ENCODE results near the gene TMEM72. TPM values are rescaled to one million over a fixed set of nuclear protein-coding genes. Genes with fewer than 3 reads are reported as not detected.

Gene TMEM72
- total RNA-seq, 1 experiment from 2014 or later, result not detected

- intact Hi-C loops (cut with micrococcal nuclease), result loop anchor here (1.0 kb wide), 1 partner anchor 18 kb away; the partner anchor contains the start of gene ZNF22
- H3K9me2 ChIP-seq (replicated peaks; ENCODE audit: low read length), result no peaks in the 10 kb centered on the region
- H3K9me3 ChIP-seq (ENCODE audit: low read length), result no peaks in the 10 kb centered on the region
- no TSS peak for BruUV-seq (replicated peaks)
- peak overlapping the region; percentile 77 for H3K4me2 ChIP-seq (ENCODE audit: low read length)
- H4K20me1 ChIP-seq (ENCODE audit: low read length), result no peaks in the 10 kb centered on the region
- peak overlapping the region; percentile 98 for H3K27ac ChIP-seq (ENCODE audit: low read length)
- CTCF ChIA-PET, result interaction anchor here (0.6 to 1.4 kb wide), 2 partner anchors 19 to 50 kb away, joined by 4 to 8 read pairs; no protein-coding TSS in a partner anchor
- H3K79me2 ChIP-seq (ENCODE audit: low read length), result 0 out of 2 replicates have a peak, but pooled peaks cover 10% of the 10 kb centered on the region
- peaks cover 5% of the 10 kb centered on the region for H3F3A ChIP-seq (ENCODE audit: low read length, unreplicated experiment)
- H3K27me3 ChIP-seq (ENCODE audit: low read length), result no peaks in the 10 kb centered on the region
- DNase-seq (no peak), ATAC-seq (no peak)
- H3K4me3 ChIP-seq (ENCODE audit: low read length), result no peak overlapping the region
- peaks cover 56% of the 10 kb centered on the region for H3K4me1 ChIP-seq (ENCODE audit: insufficient read depth, low read length)
- POLR2A ChIA-PET (ENCODE audit: unreplicated experiment), result no interaction called here
- H2AFZ ChIP-seq (ENCODE audit: low read length), result no peak overlapping the region
- no peaks in the 10 kb centered on the region for H3K36me3 ChIP-seq (ENCODE audit: low read depth, low read length)
- peak overlapping the region; percentile 12; the same call in 1 of the 2 replicates for H3K9ac ChIP-seq (ENCODE audit: low read length)
- no peak for TF ChIP-seq CTCF (conservative IDR thresholded peaks at IDR 0.05; ENCODE audit: low read depth, low read length)
- TF ChIP-seq EZH2phosphoT487 (IDR thresholded peaks at IDR 0.05; ENCODE audit: borderline replicate concordance, low read length), result no peak
- TF ChIP-seq EZH2 (IDR thresholded peaks at IDR 0.05; ENCODE audit: low read length, unreplicated experiment), result no peak
Measured at GRCh38 chr10:44982496-44982895, 71.4 kb downstream of the TMEM72 start.

- H3F3A ChIP-seq (ENCODE audit: low read length, unreplicated experiment), result peaks cover 5% of the 10 kb centered on the region
- H2AFZ ChIP-seq (ENCODE audit: low read length), result no peak overlapping the region
- ChIA-PET POLR2A (ENCODE audit: unreplicated experiment) (no interaction called here), CTCF (interaction anchor here (1.4 kb wide), 1 partner anchor 18 kb away, joined by 8 read pairs; no protein-coding TSS in a partner anchor)
- TF ChIP-seq CTCF (conservative IDR thresholded peaks at IDR 0.05; ENCODE audit: low read depth, low read length) (no peak), EZH2phosphoT487 (IDR thresholded peaks at IDR 0.05; ENCODE audit: borderline replicate concordance, low read length) (no peak), EZH2 (IDR thresholded peaks at IDR 0.05; ENCODE audit: low read length, unreplicated experiment) (no peak)
- no peak for DNase-seq
- BruUV-seq (replicated peaks), result no TSS peak
- no peak for ATAC-seq
- H3K36me3 ChIP-seq (ENCODE audit: low read depth, low read length), result no peaks in the 10 kb centered on the region
- H3K9me3 ChIP-seq (ENCODE audit: low read length), result no peaks in the 10 kb centered on the region
- intact Hi-C loops (cut with micrococcal nuclease), result no loop called here
- peaks cover 49% of the 10 kb centered on the region for H3K4me1 ChIP-seq (ENCODE audit: insufficient read depth, low read length)
- no peak overlapping the region for H3K27ac ChIP-seq (ENCODE audit: low read length)
- H3K4me2 ChIP-seq (ENCODE audit: low read length), result peak overlapping the region; percentile 77; the same call in 1 of the 2 replicates
- H3K27me3 ChIP-seq (ENCODE audit: low read length), result no peaks in the 10 kb centered on the region
- H4K20me1 ChIP-seq (ENCODE audit: low read length), result no peaks in the 10 kb centered on the region
- no peaks in the 10 kb centered on the region for H3K9me2 ChIP-seq (replicated peaks; ENCODE audit: low read length)
- 0 out of 2 replicates have a peak, but pooled peaks cover 2% of the 10 kb centered on the region for H3K79me2 ChIP-seq (ENCODE audit: low read length)
- H3K9ac ChIP-seq (ENCODE audit: low read length), result no peak overlapping the region
- no peak overlapping the region for H3K4me3 ChIP-seq (ENCODE audit: low read length)
Measured at GRCh38 chr10:44983066-44983894, 72.1 kb downstream of the TMEM72 start.

- TF ChIP-seq EZH2 (IDR thresholded peaks at IDR 0.05; ENCODE audit: low read length, unreplicated experiment) (no peak), CTCF (conservative IDR thresholded peaks at IDR 0.05; ENCODE audit: low read depth, low read length) (no peak), EZH2phosphoT487 (IDR thresholded peaks at IDR 0.05; ENCODE audit: borderline replicate concordance, low read length) (no peak)
- no peak overlapping the region for H3K27ac ChIP-seq (ENCODE audit: low read length)
- H3K79me2 ChIP-seq (ENCODE audit: low read length), result no peaks in the 10 kb centered on the region
- intact Hi-C loops (cut with micrococcal nuclease), result no loop called here
- DNase-seq (no peak), ATAC-seq (no peak)
- no peak overlapping the region for H3K9ac ChIP-seq (ENCODE audit: low read length)
- POLR2A ChIA-PET (ENCODE audit: unreplicated experiment), result no interaction called here
- no peaks in the 10 kb centered on the region for H4K20me1 ChIP-seq (ENCODE audit: low read length)
- peaks cover 43% of the 10 kb centered on the region for H3K4me1 ChIP-seq (ENCODE audit: insufficient read depth, low read length)
- CTCF ChIA-PET, result no interaction called here
- H2AFZ ChIP-seq (ENCODE audit: low read length), result no peak overlapping the region
- BruUV-seq (replicated peaks), result no TSS peak
- H3K9me3 ChIP-seq (ENCODE audit: low read length), result no peaks in the 10 kb centered on the region
- no peaks in the 10 kb centered on the region for H3K9me2 ChIP-seq (replicated peaks; ENCODE audit: low read length)
- peaks cover 5% of the 10 kb centered on the region for H3F3A ChIP-seq (ENCODE audit: low read length, unreplicated experiment)
- no peak overlapping the region for H3K4me2 ChIP-seq (ENCODE audit: low read length)
- no peak overlapping the region for H3K4me3 ChIP-seq (ENCODE audit: low read length)
- H3K36me3 ChIP-seq (ENCODE audit: low read depth, low read length), result no peaks in the 10 kb centered on the region
- no peaks in the 10 kb centered on the region for H3K27me3 ChIP-seq (ENCODE audit: low read length)
Measured at GRCh38 chr10:44983895-44984278, 72.8 kb downstream of the TMEM72 start.

Data from PC-3 (cell line).